Small intestine (tissue), 7 donors: ENCODE data around the gene ZEB2. TPM values are rescaled to one million over a fixed set of nuclear protein-coding genes. Genes with fewer than 3 reads are reported as not detected.

Experiments
- DNase-seq, 2 donors: peaks; one replicate each; pipeline versions ENCODE4 v3.0.0 to v3.0.0-alpha.2; 2013
- FAIRE-seq: peaks from 2 replicates; lab custom pipeline; 2012; peaks lifted over from hg19 to GRCh38; lab: Jason Lieb, UNC
- H3K27ac ChIP-seq, 3 donors: one replicate each; pipeline ENCODE4 v1.5.1; 2013; ENCODE audit warnings: low read length in 2 of 3, mild to moderate bottlenecking in 2 of 3, control low read depth in 1 of 3, inconsistent platforms in 1 of 3, low read depth in 1 of 3, moderate library complexity in 1 of 3
- H3K27me3 ChIP-seq, 3 donors: one replicate each; pipeline ENCODE4 v1.6.1; 2013; ENCODE audit warnings: low read length in 3 of 3, inconsistent platforms in 1 of 3; ENCODE audit not compliant: control insufficient read depth in 3 of 3, insufficient read depth in 3 of 3
- H3K36me3 ChIP-seq, 3 donors: one replicate each; pipeline ENCODE4 v1.6.1; 2013; ENCODE audit warnings: low read length in 3 of 3, inconsistent platforms in 1 of 3, low read depth in 1 of 3, mild to moderate bottlenecking in 1 of 3, moderate library complexity in 1 of 3; ENCODE audit not compliant: control insufficient read depth in 3 of 3, insufficient read depth in 2 of 3
- H3K4me1 ChIP-seq, 3 donors: one replicate each; pipeline ENCODE4 v1.6.1; 2013; ENCODE audit warnings: low read length in 2 of 3, inconsistent platforms in 1 of 3, low read depth in 1 of 3, mild to moderate bottlenecking in 1 of 3, moderate library complexity in 1 of 3; ENCODE audit not compliant: control insufficient read depth in 3 of 3, insufficient read depth in 2 of 3
- H3K4me3 ChIP-seq, 3 donors: one replicate each; pipeline ENCODE4 v1.5.1; 2013; ENCODE audit warnings: low read length in 3 of 3, control low read depth in 1 of 3, inconsistent platforms in 1 of 3, low read depth in 1 of 3, mild to moderate bottlenecking in 1 of 3, moderate library complexity in 1 of 3
- H3K9me3 ChIP-seq, 2 donors: one replicate each; pipeline ENCODE4 v1.6.1; 2013; ENCODE audit warnings: low read depth in 1 of 2, low read length in 1 of 2; ENCODE audit not compliant: control insufficient read depth in 2 of 2, insufficient read depth in 1 of 2
- WGBS, 3 donors: extraction: QIAGEN DNeasy Blood & Tissue Kit; methylation state at CpG; one replicate each; pipeline ENCODE4 v1.1.7; 2013; 5-methylcytosine and 5-hydroxymethylcytosine counted together
- polyA plus RNA-seq, 4 donors: library from polyadenylated mRNA; stranded (reverse) in 3 of 4; unstranded in 1 of 4; fragments of 200-250 nt in 3 of 4; fragments of 120-200 nt in 1 of 4; gene quantifications; one replicate each; pipeline versions ENCODE4 v1.2.1 to v1.2.3, GENCODE V29; 2013
- donor health status: healthy with polysubstance abuse.
- donor health status: control.
- donor health status: control.
- donor health status: Bipolar disorder and iron deficiency.
- donor health status: healthy.

The ZEB2 gene
- polyA plus RNA-seq, 4 donors = 2.0 to 30.9 (median 15.3) TPM

DNA sequence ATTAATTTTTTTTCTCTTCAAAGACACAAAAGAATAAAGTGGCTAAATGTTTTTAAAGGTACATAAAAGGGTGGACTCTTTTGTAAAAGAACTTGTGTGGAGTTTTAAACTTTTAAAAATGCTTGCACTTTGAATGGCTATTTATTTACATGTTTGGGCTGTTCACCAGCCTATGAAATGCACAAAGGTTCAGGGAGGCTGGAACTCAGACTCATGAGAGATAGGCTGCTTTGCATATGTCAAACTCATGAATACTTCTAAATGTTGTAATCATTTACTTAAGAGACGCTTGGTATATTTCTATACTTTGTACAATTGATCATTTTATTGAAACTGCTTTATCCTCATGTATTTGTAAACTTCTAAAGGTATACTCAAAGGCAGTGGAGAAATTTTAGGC, 79.9 kb downstream of the ZEB2 start:
- no peak overlapping the region for H3K27ac ChIP-seq
- 72 to 82% (median 74%) methylated on average over 1 of the region's 1 CpG for WGBS, 3 donors
- FAIRE-seq = no peak

DNA sequence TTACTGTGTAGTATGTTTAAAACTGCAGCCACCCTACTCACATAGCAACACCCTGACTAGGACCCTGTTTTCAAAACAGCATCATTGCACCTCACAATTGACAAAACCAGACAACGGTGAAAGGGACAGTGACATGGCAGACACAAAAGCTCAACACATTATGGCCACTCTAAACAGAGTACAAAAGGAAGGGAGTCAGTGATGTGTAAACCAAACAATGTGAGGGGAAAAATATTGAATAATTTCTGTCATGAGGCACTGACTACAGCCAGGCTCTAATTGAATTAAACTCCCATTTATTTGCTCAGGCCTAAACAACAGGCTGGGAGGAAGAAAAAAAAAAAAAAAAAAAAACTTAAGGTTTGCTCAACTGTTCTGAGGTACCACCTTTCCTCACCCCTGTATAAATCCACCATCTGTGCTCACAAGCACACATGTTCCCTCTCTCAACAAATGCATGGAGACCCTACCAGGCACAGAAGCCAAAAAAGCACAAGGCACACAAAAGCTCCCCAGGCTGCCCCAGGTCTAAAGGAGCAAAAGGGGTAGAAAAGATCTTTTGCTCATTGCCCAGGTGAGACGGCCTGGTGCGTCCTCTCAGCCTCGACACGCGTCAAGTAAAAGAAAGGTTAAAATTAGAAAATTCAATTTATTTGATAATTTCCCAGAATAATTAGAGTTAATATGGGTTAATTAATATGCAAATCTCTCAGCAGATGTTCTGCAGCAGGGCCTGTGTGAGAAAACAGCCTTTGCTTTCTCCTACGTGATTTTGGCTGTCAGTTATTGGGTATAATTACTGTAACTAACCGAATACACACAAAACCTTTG, 80.9 kb downstream of the ZEB2 start:
- no peak overlapping the region for H3K4me3 ChIP-seq
- no peak for FAIRE-seq
- 81 to 90% (median 90%) methylated on average over 8 of the region's 8 CpGs for WGBS, 3 donors
- no peak for DNase-seq
- H3K9me3 ChIP-seq = no peaks in the 10 kb centered on the region
- H3K4me1 ChIP-seq = no peaks in the 10 kb centered on the region
- H3K27ac ChIP-seq = peak overlapping the region in 1 of 3 donors; percentile 24
- no peaks in the 10 kb centered on the region for H3K27me3 ChIP-seq
- no peaks in the 10 kb centered on the region for H3K36me3 ChIP-seq

More for the DNA sequence above, 79.9 kb downstream of the ZEB2 start:
- Histone ChIP-seq H3K27me3 (peaks cover 0 to 7% (median 0%) of the 10 kb centered on the region in 3 donors), H3K36me3 (no peaks in the 10 kb centered on the region), H3K4me1 (no peaks in the 10 kb centered on the region), H3K4me3 (no peak overlapping the region), H3K9me3 (no peaks in the 10 kb centered on the region)
- no peak for DNase-seq

DNA sequence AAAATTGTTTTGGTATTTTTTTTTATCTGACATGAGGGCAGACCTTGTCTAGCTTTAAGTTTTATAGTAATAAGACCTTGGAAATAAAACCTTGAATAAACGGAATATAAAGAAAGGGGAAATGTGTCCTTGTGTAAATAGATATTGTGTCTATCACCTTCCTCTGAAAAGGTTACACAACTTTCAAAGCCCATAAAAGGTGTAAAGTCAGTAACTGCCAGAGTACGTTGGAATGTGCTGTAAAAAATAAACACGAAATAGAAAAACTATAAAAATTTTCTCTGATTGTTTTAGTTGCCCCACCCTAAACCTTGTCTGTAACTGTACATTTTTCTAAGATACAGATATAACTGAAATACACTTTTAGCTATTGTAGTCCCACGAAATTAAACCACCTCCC, 82.3 kb downstream of the ZEB2 start:
- no peak overlapping the region for H3K4me3 ChIP-seq
- peak in 1 of 2 donors; percentile 31 for DNase-seq
- FAIRE-seq = no peak
- no peaks in the 10 kb centered on the region for H3K36me3 ChIP-seq
- H3K27me3 ChIP-seq = no peaks in the 10 kb centered on the region
- no peaks in the 10 kb centered on the region for H3K9me3 ChIP-seq
- H3K27ac ChIP-seq = no peak overlapping the region
- WGBS, 3 donors = 26 to 41% (median 31%) methylated on average over 4 of the region's 4 CpGs
- no peaks in the 10 kb centered on the region for H3K4me1 ChIP-seq

DNA sequence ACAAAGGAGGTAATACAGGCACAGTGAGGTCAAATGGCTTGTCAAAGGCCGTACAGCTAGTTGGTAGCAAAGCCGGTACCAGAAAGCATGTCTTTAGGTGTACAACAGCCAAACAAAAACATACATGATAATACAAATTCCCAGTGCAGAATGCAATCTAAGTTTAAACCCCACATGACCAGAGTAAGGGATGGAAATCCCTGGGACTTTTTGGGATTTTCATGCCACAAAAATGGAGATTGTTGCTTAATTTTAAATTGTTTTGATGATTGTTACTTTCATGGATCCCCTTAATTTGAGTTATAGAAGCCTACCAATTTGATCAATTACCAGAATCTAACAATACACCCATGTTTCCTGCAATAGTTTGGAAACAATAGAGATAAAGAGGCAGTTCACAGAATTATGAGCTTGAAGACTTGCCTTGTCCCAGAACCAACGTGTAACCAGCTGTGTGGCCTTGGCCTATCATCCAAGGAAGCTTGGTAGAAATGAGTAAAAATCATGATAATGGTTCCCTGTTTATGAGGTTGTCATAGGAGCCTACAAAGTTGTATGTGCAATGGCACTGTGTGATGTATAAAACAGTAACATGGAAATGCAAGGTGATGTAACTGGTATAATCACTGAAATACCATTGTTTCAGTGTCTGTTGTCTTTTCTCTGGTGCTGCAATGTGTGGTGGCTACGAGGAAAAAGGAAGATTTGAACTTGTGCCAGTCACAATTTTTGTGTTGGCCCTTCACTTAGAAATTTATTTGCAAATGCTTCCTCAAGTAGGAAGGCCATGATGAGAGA, 85.3 kb downstream of the ZEB2 start:
- FAIRE-seq (no peak), DNase-seq (no peak)
- H3K4me3 ChIP-seq = no peak overlapping the region
- 65 to 79% (median 69%) methylated on average over 4 of the region's 4 CpGs for WGBS, 3 donors
- H3K27ac ChIP-seq = no peak overlapping the region
- peaks cover 0 to 2% (median 0%) of the 10 kb centered on the region in 3 donors for H3K4me1 ChIP-seq
- H3K36me3 ChIP-seq = no peaks in the 10 kb centered on the region
- H3K27me3 ChIP-seq = no peaks in the 10 kb centered on the region
- H3K9me3 ChIP-seq = no peaks in the 10 kb centered on the region

DNA sequence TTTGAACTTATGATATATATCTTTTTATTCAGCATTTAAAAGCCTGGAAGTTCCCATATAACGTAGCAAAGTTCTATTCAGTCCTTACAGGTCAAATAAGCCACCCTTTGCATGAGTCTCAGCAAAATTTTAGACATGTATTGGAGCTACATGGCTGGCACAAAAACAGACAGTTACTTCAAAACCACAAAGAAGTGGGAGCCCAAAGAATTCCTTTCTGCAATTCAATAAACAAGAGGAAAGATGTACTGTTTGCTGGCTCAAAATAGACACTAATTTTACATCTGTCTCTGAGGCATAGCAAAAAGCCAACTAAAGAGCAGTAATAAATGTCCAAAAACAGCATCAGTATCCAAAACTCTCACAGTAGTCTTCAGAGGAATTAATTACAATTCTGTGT, 87.0 kb downstream of the ZEB2 start:
- H3K36me3 ChIP-seq = no peaks in the 10 kb centered on the region
- FAIRE-seq (no peak), DNase-seq (no peak)
- H3K9me3 ChIP-seq = no peaks in the 10 kb centered on the region
- H3K4me3 ChIP-seq = no peak overlapping the region
- peaks cover 0 to 2% (median 0%) of the 10 kb centered on the region in 3 donors for H3K4me1 ChIP-seq
- peak overlapping the region in 1 of 3 donors; percentile 16 for H3K27ac ChIP-seq
- no peaks in the 10 kb centered on the region for H3K27me3 ChIP-seq
- WGBS, 3 donors = 51 to 88% (median 66%) methylated on average over 1 of the region's 1 CpG

DNA sequence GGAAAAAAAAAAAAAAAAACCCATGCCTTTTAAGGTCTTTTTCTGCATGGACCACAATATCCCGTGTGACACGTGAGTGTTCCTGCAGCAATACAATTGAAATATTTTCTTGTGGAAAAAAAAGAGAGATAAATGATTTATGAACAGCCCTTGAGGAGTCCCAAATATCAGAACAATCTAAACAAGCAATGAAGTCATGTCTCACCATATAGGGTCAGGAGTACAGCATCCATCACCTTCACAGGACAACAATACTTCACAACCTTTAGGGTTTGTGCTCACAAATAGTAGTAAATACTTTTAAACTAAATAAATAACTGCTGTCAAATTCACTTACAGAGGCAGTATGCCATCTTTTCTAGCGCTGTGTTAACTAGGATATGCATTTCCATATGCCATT, 87.9 kb downstream of the ZEB2 start:
- Histone ChIP-seq H3K4me3 (no peak overlapping the region), H3K27me3 (no peaks in the 10 kb centered on the region), H3K9me3 (no peaks in the 10 kb centered on the region), H3K4me1 (peaks cover 0 to 2% (median 0%) of the 10 kb centered on the region in 3 donors), H3K27ac (peak overlapping the region in 1 of 3 donors; percentile 16), H3K36me3 (no peaks in the 10 kb centered on the region)
- FAIRE-seq (no peak), DNase-seq (no peak)
- WGBS, 3 donors = 68 to 85% (median 78%) methylated on average over 3 of the region's 3 CpGs

DNA sequence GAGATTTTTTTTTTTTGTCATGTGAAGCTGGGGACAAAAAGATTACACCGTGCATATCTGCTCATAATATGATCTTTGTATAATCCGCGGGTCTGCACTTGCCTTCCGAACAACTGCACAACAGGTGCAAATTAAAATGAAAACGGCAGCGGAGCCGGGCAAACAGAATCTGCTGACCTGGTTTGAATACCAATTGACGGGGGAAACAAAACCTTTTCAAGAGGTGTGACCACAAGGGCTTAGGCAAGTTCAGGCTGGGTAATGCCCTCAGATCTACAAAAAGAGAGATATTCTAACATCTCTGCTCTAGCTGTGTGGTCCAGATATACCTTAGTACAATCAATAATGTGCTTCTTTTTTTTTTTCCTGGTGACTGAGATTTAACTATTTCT, 88.5 kb downstream of the ZEB2 start:
- H3K27ac ChIP-seq = peak overlapping the region in 2 of 3 donors; percentile 52 to 74
- FAIRE-seq = no peak
- no peaks in the 10 kb centered on the region for H3K27me3 ChIP-seq
- H3K9me3 ChIP-seq = no peaks in the 10 kb centered on the region
- no peak overlapping the region for H3K4me3 ChIP-seq
- H3K36me3 ChIP-seq = no peaks in the 10 kb centered on the region
- no peak for DNase-seq
- WGBS, 3 donors = 46 to 65% (median 56%) methylated on average over 8 of the region's 8 CpGs
- H3K4me1 ChIP-seq = peaks cover 0 to 2% (median 0%) of the 10 kb centered on the region in 3 donors

DNA sequence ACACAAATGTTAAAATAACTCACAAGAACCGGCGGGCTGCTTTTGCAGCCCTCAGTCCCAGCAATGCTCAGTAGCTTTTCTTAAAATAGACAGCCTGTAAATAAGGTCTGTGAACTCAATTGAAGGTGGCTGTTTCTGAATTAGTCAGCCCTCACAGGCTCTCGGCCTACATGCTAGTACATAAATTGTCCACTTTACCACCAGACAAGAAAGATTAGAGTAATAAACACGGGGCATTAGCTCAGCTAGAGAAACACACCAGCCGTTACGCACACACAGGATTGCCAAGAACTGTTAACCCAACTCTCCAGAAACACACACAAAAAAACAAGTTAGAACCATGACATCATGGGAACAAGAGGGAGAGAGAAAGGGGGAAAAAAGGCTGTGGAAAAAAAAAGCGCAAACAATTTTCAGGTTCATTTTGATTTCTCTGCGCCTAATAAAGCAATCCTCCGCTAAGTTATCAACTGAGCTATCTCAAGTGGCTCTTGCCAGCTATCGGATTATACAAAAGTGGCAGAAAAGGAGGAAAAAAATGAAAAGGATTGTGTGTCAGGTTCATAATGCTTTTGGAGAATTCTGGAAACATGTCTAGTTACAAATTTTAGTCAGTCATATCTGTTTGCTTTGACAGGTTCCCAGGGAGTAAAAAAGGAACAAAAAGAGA, 89.1 kb downstream of the ZEB2 start:
- Histone ChIP-seq H3K4me3 (no peak overlapping the region), H3K27ac (peak overlapping the region in 2 of 3 donors; percentile 52 to 72), H3K27me3 (no peaks in the 10 kb centered on the region), H3K4me1 (peaks cover 0 to 2% (median 0%) of the 10 kb centered on the region in 3 donors), H3K36me3 (no peaks in the 10 kb centered on the region), H3K9me3 (no peaks in the 10 kb centered on the region)
- peak in 1 of 2 donors; percentile 24 for DNase-seq
- 49 to 73% (median 60%) methylated on average over 10 of the region's 10 CpGs for WGBS, 3 donors
- FAIRE-seq = no peak
